Measurements from ENCODE around the gene BBS1.
A peak's percentile ranks its signal among the peaks of the same experiment; 100 is the strongest.

The BBS1 gene

DNA sequence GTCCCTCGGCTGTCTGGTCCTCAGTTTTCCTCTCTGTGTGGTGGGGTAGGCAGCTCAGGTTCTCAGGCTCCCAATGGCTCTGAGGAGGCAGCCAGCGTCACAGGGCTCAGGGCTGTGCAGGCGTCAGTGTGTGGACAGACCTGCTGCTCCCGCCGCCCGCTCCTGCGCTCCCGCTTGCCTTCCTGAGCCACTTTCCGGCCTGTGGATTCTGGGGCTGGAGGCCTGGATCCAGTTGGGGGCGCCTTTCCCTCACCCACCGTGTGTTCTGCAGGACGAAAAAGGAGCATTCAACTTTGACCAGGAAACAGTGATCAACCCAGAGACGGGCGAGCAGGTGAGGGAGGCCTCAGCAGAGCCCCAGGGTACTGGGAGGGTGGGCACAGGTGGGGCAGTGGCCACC is 15.5 kb upstream of the BBS1 start:
- TF ChIP-seq ZBTB7A (IDR thresholded peaks at IDR 0.05; ENCODE audit: low read depth) (no peak), TAF1 (IDR thresholded peaks at IDR 0.05; ENCODE audit: low read depth) (no peak), RAD21 (IDR thresholded peaks at IDR 0.05; ENCODE audit: low read depth) (peak; percentile 17; the same call in 1 of the 2 replicates)
- TF ChIP-seq, protein P1, sequence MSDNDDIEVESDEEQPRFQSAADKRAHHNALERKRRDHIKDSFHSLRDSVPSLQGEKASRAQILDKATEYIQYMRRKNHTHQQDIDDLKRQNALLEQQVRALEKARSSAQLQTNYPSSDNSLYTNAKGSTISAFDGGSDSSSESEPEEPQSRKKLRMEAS (IDR thresholded peaks at IDR 0.05) = no peak

GRCh38 chr11:66495401-66495854 is 15.0 kb upstream of the BBS1 start:
- no peak for TF ChIP-seq ZBTB7A (IDR thresholded peaks at IDR 0.05; ENCODE audit: low read depth)
- TF ChIP-seq TEAD4 (IDR thresholded peaks at IDR 0.05) = no peak
- TF ChIP-seq FOXM1 (IDR thresholded peaks at IDR 0.05; ENCODE audit: borderline replicate concordance, low read depth) = no peak
- no peak for TF ChIP-seq YY1 (IDR thresholded peaks at IDR 0.05; ENCODE audit: low read depth)
- TF ChIP-seq, protein P2, sequence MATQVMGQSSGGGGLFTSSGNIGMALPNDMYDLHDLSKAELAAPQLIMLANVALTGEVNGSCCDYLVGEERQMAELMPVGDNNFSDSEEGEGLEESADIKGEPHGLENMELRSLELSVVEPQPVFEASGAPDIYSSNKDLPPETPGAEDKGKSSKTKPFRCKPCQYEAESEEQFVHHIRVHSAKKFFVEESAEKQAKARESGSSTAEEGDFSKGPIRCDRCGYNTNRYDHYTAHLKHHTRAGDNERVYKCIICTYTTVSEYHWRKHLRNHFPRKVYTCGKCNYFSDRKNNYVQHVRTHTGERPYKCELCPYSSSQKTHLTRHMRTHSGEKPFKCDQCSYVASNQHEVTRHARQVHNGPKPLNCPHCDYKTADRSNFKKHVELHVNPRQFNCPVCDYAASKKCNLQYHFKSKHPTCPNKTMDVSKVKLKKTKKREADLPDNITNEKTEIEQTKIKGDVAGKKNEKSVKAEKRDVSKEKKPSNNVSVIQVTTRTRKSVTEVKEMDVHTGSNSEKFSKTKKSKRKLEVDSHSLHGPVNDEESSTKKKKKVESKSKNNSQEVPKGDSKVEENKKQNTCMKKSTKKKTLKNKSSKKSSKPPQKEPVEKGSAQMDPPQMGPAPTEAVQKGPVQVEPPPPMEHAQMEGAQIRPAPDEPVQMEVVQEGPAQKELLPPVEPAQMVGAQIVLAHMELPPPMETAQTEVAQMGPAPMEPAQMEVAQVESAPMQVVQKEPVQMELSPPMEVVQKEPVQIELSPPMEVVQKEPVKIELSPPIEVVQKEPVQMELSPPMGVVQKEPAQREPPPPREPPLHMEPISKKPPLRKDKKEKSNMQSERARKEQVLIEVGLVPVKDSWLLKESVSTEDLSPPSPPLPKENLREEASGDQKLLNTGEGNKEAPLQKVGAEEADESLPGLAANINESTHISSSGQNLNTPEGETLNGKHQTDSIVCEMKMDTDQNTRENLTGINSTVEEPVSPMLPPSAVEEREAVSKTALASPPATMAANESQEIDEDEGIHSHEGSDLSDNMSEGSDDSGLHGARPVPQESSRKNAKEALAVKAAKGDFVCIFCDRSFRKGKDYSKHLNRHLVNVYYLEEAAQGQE (IDR thresholded peaks at IDR 0.05; ENCODE audit: low read depth) = no peak
- TF ChIP-seq CEBPB (IDR thresholded peaks at IDR 0.05) = no peak
- TF ChIP-seq, protein P1 (IDR thresholded peaks at IDR 0.05) = no peak
- no peak for TF ChIP-seq TAF1 (IDR thresholded peaks at IDR 0.05; ENCODE audit: low read depth)
- no peak for TF ChIP-seq CREB1 (IDR thresholded peaks at IDR 0.05; ENCODE audit: low read depth)
- TF ChIP-seq EP300 (IDR thresholded peaks at IDR 0.05; ENCODE audit: borderline replicate concordance) = no peak
- no peak for TF ChIP-seq NFIC (IDR thresholded peaks at IDR 0.05)
- no peak for TF ChIP-seq RAD21 (IDR thresholded peaks at IDR 0.05; ENCODE audit: low read depth)
- no peak for TF ChIP-seq TCF12 (IDR thresholded peaks at IDR 0.05; ENCODE audit: low read depth)
- TF ChIP-seq EGR1 (IDR thresholded peaks at IDR 0.05) = no peak
- TF ChIP-seq, protein P3, sequence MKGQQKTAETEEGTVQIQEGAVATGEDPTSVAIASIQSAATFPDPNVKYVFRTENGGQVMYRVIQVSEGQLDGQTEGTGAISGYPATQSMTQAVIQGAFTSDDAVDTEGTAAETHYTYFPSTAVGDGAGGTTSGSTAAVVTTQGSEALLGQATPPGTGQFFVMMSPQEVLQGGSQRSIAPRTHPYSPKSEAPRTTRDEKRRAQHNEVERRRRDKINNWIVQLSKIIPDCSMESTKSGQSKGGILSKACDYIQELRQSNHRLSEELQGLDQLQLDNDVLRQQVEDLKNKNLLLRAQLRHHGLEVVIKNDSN (IDR thresholded peaks at IDR 0.05) = no peak

- TF ChIP-seq, protein P1 (IDR thresholded peaks at IDR 0.05) = no peak
- TF ChIP-seq EGR1 (IDR thresholded peaks at IDR 0.05) (no peak), CEBPB (IDR thresholded peaks at IDR 0.05) (no peak), RAD21 (IDR thresholded peaks at IDR 0.05; ENCODE audit: low read depth) (no peak), FOXM1 (IDR thresholded peaks at IDR 0.05; ENCODE audit: borderline replicate concordance, low read depth) (no peak), TEAD4 (IDR thresholded peaks at IDR 0.05) (no peak), TCF12 (IDR thresholded peaks at IDR 0.05; ENCODE audit: low read depth) (no peak), TAF1 (IDR thresholded peaks at IDR 0.05; ENCODE audit: low read depth) (no peak), YY1 (IDR thresholded peaks at IDR 0.05; ENCODE audit: low read depth) (no peak), ZBTB7A (IDR thresholded peaks at IDR 0.05; ENCODE audit: low read depth) (no peak), EP300 (IDR thresholded peaks at IDR 0.05; ENCODE audit: borderline replicate concordance) (no peak), NFIC (IDR thresholded peaks at IDR 0.05) (no peak), CREB1 (IDR thresholded peaks at IDR 0.05; ENCODE audit: low read depth) (no peak)
- TF ChIP-seq, protein P2 (IDR thresholded peaks at IDR 0.05; ENCODE audit: low read depth) = no peak
- TF ChIP-seq, protein P3 (IDR thresholded peaks at IDR 0.05) = no peak
These were observed 13.2 kb upstream of the BBS1 start for GRCh38 chr11:66497206-66497605.

- TF ChIP-seq EP300 (IDR thresholded peaks at IDR 0.05; ENCODE audit: borderline replicate concordance) = no peak
- no peak for TF ChIP-seq ZBTB7A (IDR thresholded peaks at IDR 0.05; ENCODE audit: low read depth)
- TF ChIP-seq CREB1 (IDR thresholded peaks at IDR 0.05; ENCODE audit: low read depth) = no peak
- TF ChIP-seq TEAD4 (IDR thresholded peaks at IDR 0.05) = no peak
- TF ChIP-seq, protein P1 (IDR thresholded peaks at IDR 0.05) = no peak
- TF ChIP-seq RAD21 (IDR thresholded peaks at IDR 0.05; ENCODE audit: low read depth) = no peak
- no peak for TF ChIP-seq CEBPB (IDR thresholded peaks at IDR 0.05)
- TF ChIP-seq FOXM1 (IDR thresholded peaks at IDR 0.05; ENCODE audit: borderline replicate concordance, low read depth) = no peak
- no peak for TF ChIP-seq TAF1 (IDR thresholded peaks at IDR 0.05; ENCODE audit: low read depth)
- TF ChIP-seq, protein P3 (IDR thresholded peaks at IDR 0.05) = no peak
- no peak for TF ChIP-seq EGR1 (IDR thresholded peaks at IDR 0.05)
- TF ChIP-seq, protein P2 (IDR thresholded peaks at IDR 0.05; ENCODE audit: low read depth) = no peak
- TF ChIP-seq TCF12 (IDR thresholded peaks at IDR 0.05; ENCODE audit: low read depth) = no peak
- TF ChIP-seq NFIC (IDR thresholded peaks at IDR 0.05) = no peak
- no peak for TF ChIP-seq YY1 (IDR thresholded peaks at IDR 0.05; ENCODE audit: low read depth)
These were observed 11.9 kb upstream of the BBS1 start for GRCh38 chr11:66498506-66498905.

Data from Ishikawa (cell line).